GM23248 (cell line): ENCODE results near the gene SLC8B1.
"Not testable (repeated sequence)": the region's sequence is repeated elsewhere in the genome, so short reads cannot be mapped to it uniquely, and the experiment has no call there.

Experiments
- EZH2 ChIP-seq: fragments of 200-600 bp; sonication (generic); IDR thresholded peaks from 2 replicates; pipeline ENCODE4 v1.6.1; 2018; ENCODE audit warnings: antibody characterized with exemption, mild to moderate bottlenecking; ENCODE audit not compliant: insufficient read depth, poor library complexity, severe bottlenecking
- EZH2phosphoT487 ChIP-seq: fragments of 200-600 bp; sonication (generic); IDR thresholded peaks from 2 replicates; pipeline ENCODE4 v1.6.1; 2018; ENCODE audit warnings: antibody characterized with exemption, moderate library complexity, mild to moderate bottlenecking, low read depth; ENCODE audit not compliant: insufficient read depth

GRCh38 chr12:113354192-113354591 is 19.3 kb upstream of the SLC8B1 start:
- TF ChIP-seq EZH2phosphoT487, EZH2: not testable (repeated sequence)
